ENCODE measurements around the gene PYGB.
"Not testable (repeated sequence)": the region's sequence is repeated elsewhere in the genome, so short reads cannot be mapped to it uniquely, and the experiment has no call there.

The PYGB gene

DNA sequence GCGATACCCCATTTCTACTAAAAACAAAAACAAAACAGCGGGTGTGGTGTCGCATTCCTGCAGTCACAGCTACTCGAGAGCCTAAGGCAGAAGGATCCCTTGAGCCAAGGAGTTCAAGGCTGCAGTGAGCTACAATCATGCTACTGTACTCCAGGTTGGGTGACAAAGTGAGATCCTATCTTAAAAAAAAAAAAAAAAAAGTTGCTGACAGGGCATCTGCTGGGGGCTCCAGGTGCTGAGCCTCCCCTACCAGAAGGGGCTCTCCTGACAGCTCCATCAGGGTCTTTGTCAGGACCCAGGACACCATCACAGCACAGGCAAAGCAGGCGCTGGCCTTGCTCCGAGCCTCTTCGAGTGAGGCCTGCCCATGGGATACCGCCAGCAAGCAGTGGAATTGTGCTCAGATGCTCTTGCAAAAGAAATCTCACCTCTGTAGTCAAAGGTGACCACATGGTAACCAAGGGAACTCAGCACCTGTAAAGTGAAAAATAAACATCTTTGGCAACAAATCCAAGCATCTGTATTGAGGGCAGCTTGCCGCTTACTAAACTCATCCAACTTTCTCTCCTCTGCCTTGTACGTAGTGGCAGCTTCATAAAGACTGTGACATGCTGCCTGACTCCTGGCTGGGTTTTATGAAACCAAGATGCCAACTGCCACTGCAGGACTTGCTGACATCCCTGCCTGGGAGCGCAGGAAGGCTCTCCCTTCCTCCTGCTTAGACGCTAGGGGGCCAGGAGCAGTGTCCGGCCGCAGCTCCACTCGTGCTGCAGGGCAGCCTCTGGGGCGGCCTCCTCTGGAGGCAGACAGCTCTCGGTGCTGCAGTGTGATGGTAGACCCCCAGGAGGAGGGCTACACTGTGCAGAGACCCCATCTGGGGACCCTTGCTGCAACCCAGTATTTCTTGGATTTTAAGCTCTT is 66.9 kb downstream of the PYGB start:
- DNase-seq (ENCODE audit: low read depth) = no peak

DNA sequence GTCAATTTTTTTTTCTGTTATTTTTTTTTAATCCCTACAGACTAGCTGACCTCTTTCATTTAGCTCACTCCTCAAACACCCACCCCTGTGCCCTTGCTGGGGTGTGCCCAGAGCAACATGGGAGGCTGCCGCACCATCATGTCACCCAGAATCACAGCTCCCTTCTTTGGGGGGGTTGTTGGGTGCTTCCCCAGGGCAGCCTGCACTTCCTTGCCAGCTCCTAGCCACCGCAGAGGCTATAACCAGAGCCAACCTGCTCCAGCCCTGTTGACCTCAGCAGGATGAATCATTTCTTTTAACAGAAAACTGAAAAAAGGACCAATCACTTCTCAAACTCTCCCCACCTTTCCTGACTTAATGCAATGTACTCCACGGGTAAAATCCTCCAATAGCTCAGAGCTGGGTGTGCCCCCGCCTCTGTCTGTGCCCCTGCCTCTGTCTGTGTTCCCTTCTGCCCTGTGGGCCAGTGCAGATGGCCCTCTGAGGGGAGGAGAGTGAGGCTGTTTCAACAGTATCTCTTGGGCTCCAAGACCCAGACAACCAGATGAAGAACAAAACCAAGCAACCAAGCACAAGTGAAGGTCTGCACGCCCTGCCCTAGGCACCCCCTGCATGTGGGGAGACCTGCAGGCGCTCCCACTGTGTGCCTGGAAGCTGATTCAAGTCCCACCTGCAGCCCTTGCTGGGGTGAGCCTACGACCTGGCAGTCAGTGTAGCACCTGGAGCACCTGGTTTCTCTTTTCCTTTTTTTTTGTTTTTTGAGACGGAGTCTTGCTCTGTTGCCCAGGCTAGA is 67.7 kb downstream of the PYGB start:
- DNase-seq (ENCODE audit: low read depth) = no peak

DNA sequence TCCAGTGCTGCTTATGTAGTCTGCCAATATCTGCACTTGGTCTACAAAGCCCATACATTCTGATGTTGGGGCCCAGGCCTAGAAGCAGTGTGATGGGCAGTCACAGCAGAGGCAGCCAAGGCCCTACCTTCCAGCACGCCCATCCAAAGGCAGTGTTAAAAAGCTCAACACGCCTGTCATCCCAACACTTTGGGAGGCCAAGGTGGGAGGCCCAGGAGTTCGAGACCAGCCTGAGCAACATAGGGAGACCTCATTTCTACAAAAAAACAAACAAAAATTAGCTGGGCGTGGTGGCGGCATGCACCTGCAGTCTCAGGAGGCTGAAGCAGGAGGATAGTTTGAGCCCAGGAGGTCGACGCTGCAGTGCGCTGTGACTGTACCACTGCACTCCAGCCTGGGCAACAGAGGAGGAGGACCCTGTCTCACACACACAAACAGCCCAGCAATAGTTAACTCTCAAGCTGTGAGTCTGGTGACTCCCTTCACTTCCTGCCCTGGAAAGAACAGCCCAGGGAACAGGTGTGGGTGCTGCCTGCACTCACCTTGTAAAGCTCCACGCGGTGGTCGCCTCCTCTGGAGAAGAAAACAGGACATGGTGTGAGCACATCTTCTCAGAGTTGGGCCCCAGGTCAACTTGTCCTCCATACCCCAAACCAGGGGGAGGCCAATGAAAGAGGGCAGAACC is 68.8 kb downstream of the PYGB start:
- no peak for DNase-seq (ENCODE audit: low read depth)

DNA sequence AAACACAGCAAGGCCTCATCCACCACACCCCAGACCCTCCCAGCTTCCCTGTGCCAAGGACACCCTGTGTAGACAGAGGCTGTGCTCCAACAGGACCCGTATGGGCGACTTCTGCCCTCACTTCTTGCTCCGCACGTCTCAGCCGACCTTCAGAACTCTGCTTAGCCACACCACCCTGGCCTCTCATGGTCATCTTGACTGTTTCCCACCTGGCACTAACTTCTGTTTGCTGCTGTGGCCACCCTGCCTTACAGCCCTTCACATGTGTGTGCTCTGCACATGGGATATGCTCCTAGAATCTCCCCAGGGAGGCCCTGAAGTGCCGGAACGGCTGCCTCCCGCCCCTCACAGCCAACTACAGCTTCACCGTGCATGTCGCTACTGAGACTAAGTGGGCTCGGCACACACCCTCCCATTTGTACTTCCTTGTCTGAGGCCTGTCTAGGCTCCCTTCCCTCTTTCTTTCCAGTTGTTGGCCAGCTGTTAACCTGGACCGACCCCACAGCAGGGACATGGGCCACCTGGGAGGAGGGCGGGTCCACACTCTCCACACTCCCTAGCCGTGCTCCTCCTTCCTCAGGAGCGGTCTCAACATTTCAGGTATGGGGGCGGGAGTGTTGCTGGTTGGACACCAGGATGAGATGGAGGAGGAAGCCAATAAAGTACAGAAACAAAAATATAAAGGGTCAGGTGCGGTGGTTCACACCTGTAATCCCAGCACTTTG is 69.6 kb downstream of the PYGB start:
- DNase-seq (ENCODE audit: low read depth) = no peak

DNA sequence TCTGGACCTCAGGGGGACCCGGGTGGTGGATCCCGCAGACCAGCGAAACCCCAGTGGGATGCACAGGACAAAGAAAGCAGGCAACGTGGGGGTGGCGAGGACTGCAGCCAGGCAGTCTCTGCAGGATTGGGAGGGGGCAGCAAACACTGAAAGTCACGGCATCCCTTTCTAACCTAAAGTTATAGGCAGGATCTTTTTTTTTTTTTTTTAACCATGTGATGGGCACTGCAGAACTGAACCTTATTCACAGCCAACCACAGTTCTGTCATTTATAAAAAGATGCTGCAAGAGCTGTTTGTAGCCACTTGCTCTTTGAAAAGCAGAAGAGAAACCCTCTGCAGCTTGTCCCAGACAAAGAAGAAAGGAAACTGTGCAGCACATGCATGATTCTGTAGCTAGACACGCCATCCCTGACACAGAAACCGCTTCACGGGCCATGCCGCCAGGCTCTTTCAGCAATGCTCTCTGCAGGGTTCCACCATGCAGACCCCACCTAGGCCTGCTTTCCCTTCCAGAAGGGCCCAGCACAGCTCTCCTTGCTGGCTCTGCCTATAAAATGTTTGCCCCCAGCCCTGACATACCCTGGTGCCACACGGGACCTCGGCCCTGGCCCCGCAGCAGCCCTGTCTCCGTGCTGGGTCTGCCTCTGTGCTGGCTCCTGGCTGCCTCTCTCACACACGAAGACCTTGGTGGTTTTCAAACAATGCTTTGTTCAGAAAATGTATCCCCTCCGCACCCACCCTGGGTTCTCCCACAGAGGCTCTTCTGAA is 70.8 kb downstream of the PYGB start:
- no peak for DNase-seq (ENCODE audit: low read depth)

DNA sequence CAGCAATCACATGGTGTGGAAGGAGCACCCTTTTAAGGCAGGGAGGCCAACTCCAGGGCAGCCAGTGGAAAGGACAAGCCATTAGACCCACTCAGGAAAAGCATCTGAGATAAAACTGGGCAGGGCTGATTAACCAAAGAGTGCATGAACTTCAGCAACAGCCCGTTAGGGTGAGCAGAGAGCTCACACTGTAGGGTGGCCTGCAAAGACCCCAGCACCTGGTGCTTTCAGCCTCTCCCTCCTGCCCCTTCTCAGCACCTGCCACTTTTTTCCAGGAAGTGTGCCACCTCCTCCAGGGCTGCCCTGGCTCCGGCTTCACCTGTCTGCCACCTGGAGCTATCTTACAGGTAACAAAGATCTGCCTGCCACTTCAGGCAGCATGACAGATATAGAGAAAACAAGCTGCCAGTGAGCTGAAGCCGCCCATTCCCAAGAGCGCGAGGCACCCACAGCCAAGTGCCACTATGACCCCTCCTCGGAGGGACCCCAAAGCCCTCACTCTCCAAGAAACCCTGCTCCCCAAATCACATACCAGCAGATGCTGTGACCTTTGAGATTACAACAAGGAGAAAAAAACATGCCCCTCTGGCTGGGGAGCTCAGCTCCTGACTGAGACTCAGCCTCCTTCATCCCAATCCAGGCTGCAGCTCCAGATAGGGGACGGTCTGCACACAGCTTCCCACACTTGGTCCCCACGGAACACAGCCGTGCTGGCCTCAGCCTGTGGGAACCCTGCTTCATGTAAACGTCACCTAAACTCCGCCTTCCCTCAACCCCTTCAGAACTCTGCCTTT is 71.6 kb downstream of the PYGB start:
- no peak for DNase-seq (ENCODE audit: low read depth)

DNA sequence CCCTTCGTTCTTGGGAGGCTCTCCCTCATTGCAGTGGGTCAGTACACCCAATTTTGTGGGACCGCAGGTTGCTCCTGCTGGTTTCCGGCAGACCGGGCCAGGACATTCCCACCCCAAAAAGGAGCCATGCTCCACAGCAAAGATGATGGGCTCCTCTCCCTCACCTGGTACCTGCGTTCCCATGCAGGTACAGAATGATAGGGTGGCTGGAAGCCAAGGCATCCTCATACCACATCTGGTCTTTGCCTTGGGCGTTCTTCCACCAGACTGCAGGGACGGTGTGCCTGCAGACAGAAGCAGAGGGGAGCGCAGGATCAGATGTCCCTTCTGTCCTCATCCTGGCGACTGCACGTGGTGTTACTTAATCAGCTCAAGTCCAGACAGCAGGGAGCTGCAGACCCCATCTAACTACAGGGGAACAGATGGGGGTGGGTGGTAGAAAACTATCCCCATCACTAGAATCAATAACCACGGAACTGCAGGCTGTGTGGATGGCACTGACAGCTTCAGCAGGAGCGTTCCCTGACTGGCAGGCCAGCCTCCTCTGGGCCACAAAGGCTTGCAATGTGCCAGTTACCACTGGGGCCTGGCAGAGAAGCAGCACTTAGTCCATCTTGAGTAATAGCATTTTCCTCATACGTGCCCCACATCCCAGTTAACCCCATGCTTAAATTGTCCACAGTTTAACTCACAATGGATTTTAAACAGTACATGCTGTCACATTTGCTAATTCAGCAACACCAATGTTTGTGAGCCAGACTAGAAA is 72.3 kb downstream of the PYGB start:
- no peak for DNase-seq (ENCODE audit: low read depth)

DNA sequence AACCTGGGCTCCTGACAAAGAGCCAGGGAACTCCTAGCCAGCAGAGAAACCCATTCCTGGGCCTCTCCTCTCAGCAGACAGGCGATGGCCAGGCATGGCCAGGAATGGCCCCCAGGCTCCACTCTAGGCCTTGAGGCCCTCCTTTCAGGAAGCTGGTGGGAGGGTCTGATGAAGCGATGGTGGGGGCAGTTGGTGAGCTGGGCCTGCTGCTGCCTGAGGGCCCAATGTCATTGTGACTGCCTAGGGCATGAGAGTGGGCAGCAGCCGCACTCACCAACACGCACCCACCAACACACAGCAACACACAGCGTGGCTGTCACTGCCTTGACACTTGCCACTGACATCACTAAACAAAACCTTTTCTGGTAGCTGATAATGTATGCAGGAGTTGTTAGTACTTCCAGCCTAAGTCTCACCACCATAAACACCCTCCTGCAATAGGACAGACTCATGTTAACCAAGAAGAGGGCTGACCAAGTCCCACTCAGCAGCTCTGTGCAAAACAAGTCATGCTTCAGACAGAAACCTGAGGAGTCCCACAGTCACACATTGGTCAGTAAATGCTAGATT is 73.5 kb downstream of the PYGB start:
- no peak for DNase-seq (ENCODE audit: low read depth)

DNA sequence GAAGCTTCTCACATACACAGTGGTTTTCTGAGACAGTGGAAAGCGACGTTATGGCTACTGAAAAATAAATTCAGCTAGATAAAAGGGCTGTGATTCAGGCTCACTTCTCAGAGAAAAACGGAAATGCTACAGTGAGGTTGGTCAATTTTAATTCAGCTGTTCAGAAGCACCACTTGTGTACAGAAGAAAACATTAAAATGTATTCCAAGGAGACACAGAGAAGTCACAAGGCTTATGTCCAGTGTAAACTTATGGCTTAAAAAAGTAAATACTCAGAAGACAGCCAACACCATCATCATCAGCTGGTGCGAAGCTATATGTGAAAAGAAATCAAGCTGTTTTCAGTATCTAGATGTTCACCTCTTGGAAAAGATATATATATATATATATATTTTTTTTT is 74.1 kb downstream of the PYGB start:
- no peak for DNase-seq (ENCODE audit: low read depth)

DNA sequence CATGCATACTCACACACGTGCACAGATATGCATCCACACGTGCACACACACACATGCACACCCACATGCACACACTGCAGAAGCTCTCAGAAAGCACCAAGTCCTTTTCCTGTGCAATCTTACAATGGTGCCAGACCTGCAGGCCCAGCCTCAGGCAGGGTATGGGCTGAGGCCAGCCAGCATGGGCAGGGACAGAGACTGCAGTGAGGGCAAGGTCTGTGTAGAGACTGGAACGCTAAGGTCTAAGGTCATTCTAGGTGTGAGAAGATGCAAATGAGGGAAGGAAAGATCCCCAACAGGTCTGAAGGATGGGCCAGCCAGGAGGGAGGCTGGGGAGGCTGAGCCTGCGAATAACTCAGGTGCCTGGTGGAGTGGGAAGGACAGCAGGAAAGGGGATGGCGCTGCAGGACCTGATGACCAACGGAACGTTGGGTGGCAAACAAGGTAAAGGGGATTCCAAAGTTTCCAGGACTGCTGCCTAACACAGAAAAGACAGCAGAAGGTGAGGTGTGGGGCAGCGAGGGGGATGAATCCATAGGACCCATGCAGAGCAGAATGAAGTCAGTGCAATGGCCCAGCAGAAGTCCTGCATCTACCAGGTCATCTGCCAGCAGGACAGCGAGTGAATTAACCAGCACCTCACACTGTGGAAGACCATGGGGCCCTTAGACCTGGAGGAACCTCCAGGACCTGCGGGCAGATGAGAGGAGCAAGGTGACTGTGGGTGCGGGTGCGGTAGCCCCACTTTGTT is 75.8 kb downstream of the PYGB start:
- no peak for DNase-seq (ENCODE audit: low read depth)

DNA sequence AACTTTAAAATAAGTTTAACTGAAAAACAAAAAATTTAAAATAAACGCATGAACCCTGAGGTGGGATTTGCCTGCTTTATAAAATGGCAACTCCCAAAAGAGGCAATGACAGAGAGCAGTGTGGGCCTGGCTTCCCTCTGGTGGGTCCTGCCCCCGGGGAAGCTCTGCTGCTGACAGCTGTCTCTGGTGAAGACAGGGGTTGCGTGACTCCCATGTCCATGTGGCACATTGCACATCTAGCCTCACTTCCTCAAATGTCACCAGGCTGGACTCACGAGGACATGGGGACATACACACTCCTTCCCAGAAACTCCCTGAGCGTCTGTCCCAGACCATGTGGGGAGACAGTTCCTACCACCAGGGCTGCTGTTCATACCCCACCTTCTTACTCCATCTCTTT is 76.5 kb downstream of the PYGB start:
- DNase-seq (ENCODE audit: low read depth) = no peak

DNA sequence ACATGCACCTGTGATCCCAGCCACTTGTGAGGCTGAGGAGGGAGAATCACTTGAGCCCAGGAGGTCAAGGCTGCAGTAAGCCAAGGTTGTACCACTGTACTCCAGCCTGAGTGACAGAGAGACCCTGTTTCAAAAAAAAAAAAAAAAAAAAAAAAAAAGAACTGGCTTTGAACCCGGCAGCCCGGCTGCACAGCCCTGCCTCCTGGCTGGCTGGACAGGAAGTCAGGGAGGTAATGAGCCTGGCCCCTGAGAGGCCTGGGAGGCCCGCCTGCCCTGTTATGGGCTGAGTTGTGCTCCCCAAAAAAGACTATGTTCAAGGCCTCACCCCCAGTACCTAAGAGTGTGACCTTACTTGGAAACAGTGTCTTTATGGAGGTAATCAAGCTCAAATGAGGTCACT is 77.2 kb downstream of the PYGB start:
- no peak for DNase-seq (ENCODE audit: low read depth)

DNA sequence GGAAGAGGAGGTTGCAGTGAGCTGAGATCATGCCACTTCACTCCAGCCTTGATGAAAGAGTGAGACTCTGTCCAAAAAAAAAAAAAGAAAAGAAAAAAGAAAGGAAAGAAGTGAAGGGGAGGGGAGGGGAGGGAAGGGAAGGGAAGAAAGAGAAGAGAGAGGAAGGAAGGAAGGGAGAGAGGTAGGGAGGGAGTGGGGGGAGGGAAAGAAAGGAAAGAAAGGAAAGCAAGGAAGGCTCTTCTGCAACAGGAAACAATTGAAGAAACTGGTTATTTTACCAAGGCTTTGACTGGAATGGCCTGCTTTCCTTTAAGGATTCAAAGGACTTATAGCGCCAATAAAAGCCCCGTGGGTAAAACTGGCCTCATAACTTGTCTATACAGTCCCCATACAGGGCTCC is 78.1 kb downstream of the PYGB start:
- no peak for DNase-seq (ENCODE audit: low read depth)

DNA sequence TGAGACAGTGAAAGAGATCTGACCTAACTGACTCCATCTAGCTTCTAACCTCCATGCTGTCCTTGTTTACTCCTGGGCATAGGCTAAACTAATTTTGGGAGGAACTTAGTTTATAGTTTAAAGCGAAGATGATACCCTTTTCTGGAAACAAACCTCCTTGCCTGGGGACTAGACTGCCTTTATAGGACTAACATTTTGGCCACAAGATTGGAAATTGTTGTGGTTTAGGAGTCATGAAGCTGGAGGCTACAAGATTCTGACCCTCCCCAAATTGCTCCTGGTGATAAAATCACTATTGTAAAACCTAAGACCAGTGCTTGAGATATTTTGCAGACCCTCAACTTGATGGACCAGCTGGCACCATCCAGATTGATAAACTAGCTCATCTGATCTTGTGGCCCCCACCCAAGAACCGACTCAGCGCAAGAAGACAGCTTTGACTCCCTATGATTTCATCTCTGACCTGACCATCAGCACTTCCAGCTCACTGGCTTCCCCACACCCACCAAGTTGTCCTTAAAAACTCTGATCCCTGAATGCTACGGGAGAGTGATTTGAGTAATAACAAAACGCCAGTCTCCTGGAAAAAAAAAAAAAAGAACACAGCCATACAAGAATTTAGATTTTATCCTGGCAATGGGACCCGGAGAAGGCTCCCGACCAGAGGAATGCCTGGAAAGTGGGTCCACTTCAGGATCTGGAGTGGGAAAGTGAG is 79.8 kb downstream of the PYGB start:
- DNase-seq (ENCODE audit: low read depth) = no peak

DNA sequence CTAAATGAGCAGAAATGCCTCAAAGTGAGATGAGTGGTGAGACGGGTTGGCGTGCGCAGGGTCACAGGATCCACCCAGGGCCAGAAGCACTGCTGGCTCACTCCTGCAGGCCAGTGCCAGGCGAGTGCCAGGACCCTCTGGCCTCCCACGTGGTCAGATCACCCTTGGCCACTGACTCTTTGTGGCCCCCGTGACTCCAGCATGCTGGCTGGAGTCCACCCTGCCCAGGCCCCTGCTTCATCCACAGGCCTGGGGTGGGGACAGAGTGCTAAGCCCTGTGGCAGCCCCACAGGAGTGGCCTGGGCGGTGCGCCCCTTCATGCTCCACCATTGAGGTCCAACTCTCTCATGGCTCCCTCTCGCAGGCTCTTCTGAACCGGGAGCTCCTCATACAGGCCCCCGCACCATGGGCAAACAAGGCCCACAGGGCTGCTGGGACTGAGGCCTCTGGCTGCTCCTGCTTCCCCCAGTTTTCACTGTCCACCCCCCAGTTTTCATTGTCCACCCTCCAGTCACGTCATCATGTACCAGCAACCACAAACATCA is 81.1 kb downstream of the PYGB start:
- no peak for DNase-seq (ENCODE audit: low read depth)

DNA sequence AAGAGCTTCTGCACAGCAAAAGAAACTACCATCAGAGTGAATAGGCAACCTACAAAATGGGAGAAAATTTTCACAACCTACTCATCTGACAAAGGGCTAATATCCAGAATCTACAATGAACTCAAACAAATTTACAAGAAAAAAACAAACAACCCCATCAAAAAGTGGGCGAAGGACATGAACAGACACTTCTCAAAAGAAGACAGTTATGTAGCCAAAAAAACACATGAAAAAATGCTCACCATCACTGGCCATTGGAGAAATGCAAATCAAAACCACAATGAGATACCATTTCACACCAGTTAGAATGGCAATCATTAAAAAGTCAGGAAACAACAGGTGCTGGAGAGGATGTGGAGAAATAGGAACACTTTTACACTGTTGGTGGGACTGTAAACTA is 87.1 kb downstream of the PYGB start:
- DNase-seq (ENCODE audit: low read depth) = not testable (repeated sequence)

DNA sequence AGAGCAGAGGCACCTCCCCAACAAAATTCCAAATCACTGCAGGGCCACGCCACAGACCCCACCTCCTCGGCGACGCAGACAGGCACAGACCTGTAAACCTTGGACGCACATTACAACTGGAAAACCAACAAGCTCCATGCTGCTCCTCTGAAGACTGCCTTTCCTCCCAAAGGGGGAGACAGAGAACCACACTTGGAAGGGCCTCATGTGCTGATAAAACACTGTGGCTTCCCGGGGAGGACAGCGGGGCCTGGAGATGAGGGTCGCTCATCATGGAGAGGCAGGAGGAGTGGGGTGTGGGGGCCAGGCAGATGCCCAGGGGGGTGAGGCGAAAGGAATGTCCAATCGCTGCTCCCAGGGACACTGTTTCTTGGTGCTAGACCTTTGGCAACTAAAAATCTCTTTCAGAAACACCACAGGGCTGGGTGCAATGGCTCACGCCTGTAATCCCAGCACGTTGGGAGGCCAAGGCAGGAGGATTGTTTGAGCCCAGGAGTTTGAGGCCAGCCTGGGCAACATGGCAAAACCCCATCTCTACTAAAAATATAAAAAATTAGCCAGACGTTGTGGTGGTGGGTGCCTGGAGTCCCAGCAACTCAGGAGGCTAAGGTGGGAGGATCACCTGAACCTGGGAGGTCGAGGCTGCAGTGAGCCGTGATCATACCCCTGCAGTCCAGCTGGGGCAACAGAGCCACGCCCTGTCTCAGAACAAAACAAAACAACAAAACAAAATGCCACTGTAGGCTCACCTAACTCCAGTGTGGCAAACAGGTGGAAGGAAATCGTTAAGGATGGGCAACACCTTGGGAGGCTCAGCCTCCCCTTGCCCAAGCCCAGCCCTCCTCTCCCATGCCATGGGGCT is 88.9 kb downstream of the PYGB start:
- peak; percentile 18 for DNase-seq (ENCODE audit: low read depth)

All from fibroblast of the conjunctiva (primary cell).